ENCODE data around the gene SYNE2. TPM values are rescaled to one million over a fixed set of nuclear protein-coding genes. Genes with fewer than 3 reads are reported as not detected.

The SYNE2 gene
- total RNA-seq, 1 donor from 2014 or later: 145 TPM

- intact Hi-C loops (cut with DNase I): loop anchor here (5.0 to 10.0 kb wide), 2 partner anchors 38 to 100 kb away; no protein-coding TSS in a partner anchor
Observed at GRCh38 chr14:63854330-63854729, 1.5 kb downstream of the SYNE2 start.

GRCh38 chr14:63855281-63855680 is 2.5 kb downstream of the SYNE2 start:
- Histone ChIP-seq H3K4me3 (no peak overlapping the region), H3K27me3 (no peaks in the 10 kb centered on the region), H3K9me3 (no peaks in the 10 kb centered on the region), H3K4me1 (peaks cover 21% of the 10 kb centered on the region), H3K36me3 (no peaks in the 10 kb centered on the region), H3K27ac (peak overlapping the region; percentile 3)
- intact Hi-C loops (cut with DNase I): loop anchor here (10.0 kb wide), 1 partner anchor 100 kb away; no protein-coding TSS in a partner anchor
- DNase-seq (ENCODE audit: extremely low spot score in 2 of 2): no peak
- TF ChIP-seq POLR2AphosphoS5 (IDR thresholded peaks at IDR 0.05; ENCODE audit: insufficient read depth in 1 of 2, low read depth in 1 of 2) (no peak), CTCF (IDR thresholded peaks at IDR 0.05) (no peak), POLR2A (IDR thresholded peaks at IDR 0.05) (no peak)

More at GRCh38 chr14:63854330-63854729, 1.5 kb downstream of the SYNE2 start:
- Histone ChIP-seq H3K27me3 (no peaks in the 10 kb centered on the region), H3K4me3 (peak overlapping the region; percentile 83 to 85), H3K27ac (peak overlapping the region; percentile 97), H3K36me3 (no peaks in the 10 kb centered on the region), H3K4me1 (peaks cover 20% of the 10 kb centered on the region), H3K9me3 (no peaks in the 10 kb centered on the region)
- TF ChIP-seq POLR2A (IDR thresholded peaks at IDR 0.05) (no peak), POLR2AphosphoS5 (IDR thresholded peaks at IDR 0.05; ENCODE audit: insufficient read depth in 1 of 2, low read depth in 1 of 2) (no peak), CTCF (IDR thresholded peaks at IDR 0.05) (no peak)
- no peak for DNase-seq (ENCODE audit: extremely low spot score in 2 of 2)

- TF ChIP-seq POLR2AphosphoS5 (IDR thresholded peaks at IDR 0.05; ENCODE audit: insufficient read depth in 1 of 2, low read depth in 1 of 2) (peak in 1 of 2 donors; percentile 53), CTCF (IDR thresholded peaks at IDR 0.05) (no peak), POLR2A (IDR thresholded peaks at IDR 0.05) (no peak)
- Histone ChIP-seq H3K27ac (no peak overlapping the region), H3K4me3 (no peak overlapping the region), H3K4me1 (peaks cover 23% of the 10 kb centered on the region), H3K27me3 (no peaks in the 10 kb centered on the region), H3K36me3 (no peaks in the 10 kb centered on the region), H3K9me3 (no peaks in the 10 kb centered on the region)
- no peak for DNase-seq (ENCODE audit: extremely low spot score in 2 of 2)
- intact Hi-C loops (cut with DNase I): loop anchor here (10.0 kb wide), 1 partner anchor 97 kb away; no protein-coding TSS in a partner anchor
Observed at GRCh38 chr14:63857466-63858030, 4.7 kb downstream of the SYNE2 start.

GRCh38 chr14:63860146-63860545 is 7.3 kb downstream of the SYNE2 start:
- TF ChIP-seq CTCF (IDR thresholded peaks at IDR 0.05): no peak
- no peak for TF ChIP-seq POLR2AphosphoS5 (IDR thresholded peaks at IDR 0.05; ENCODE audit: insufficient read depth in 1 of 2, low read depth in 1 of 2)
- no peak for TF ChIP-seq POLR2A (IDR thresholded peaks at IDR 0.05)
- intact Hi-C loops (cut with DNase I): no loop called here
- H3K9me3 ChIP-seq: no peaks in the 10 kb centered on the region
- no peak overlapping the region for H3K4me3 ChIP-seq
- peaks cover 16% of the 10 kb centered on the region for H3K4me1 ChIP-seq
- no peak overlapping the region for H3K27ac ChIP-seq
- no peaks in the 10 kb centered on the region for H3K36me3 ChIP-seq
- no peaks in the 10 kb centered on the region for H3K27me3 ChIP-seq
- no peak for DNase-seq (ENCODE audit: extremely low spot score in 2 of 2)

- no peak overlapping the region for H3K27ac ChIP-seq
- H3K4me1 ChIP-seq: peaks cover 18% of the 10 kb centered on the region
- no peak overlapping the region for H3K4me3 ChIP-seq
- no peak for DNase-seq (ENCODE audit: extremely low spot score in 2 of 2)
- intact Hi-C loops (cut with DNase I): no loop called here
- H3K9me3 ChIP-seq: no peaks in the 10 kb centered on the region
- H3K36me3 ChIP-seq: no peaks in the 10 kb centered on the region
- no peak for TF ChIP-seq CTCF (IDR thresholded peaks at IDR 0.05)
- no peaks in the 10 kb centered on the region for H3K27me3 ChIP-seq
Observed at GRCh38 chr14:63862163-63862562, 9.4 kb downstream of the SYNE2 start.

Data from vagina (tissue), 2 donors.